GM21723 (cell line): ENCODE measurements around the gene PAXIP1.
A peak's percentile ranks its signal among the peaks of the same experiment; 100 is the strongest.
"Not testable (repeated sequence)": the region's sequence is repeated elsewhere in the genome, so short reads cannot be mapped to it uniquely, and the experiment has no call there.

Source experiments
- ATAC-seq: cut with Tn5 transposase; IDR thresholded peaks from one replicate; pipeline ENCODE4 v1.9.1; 2021; ENCODE audit warnings: mild to moderate bottlenecking, moderate library complexity; ENCODE audit not compliant: unreplicated experiment

Gene PAXIP1, protein sequence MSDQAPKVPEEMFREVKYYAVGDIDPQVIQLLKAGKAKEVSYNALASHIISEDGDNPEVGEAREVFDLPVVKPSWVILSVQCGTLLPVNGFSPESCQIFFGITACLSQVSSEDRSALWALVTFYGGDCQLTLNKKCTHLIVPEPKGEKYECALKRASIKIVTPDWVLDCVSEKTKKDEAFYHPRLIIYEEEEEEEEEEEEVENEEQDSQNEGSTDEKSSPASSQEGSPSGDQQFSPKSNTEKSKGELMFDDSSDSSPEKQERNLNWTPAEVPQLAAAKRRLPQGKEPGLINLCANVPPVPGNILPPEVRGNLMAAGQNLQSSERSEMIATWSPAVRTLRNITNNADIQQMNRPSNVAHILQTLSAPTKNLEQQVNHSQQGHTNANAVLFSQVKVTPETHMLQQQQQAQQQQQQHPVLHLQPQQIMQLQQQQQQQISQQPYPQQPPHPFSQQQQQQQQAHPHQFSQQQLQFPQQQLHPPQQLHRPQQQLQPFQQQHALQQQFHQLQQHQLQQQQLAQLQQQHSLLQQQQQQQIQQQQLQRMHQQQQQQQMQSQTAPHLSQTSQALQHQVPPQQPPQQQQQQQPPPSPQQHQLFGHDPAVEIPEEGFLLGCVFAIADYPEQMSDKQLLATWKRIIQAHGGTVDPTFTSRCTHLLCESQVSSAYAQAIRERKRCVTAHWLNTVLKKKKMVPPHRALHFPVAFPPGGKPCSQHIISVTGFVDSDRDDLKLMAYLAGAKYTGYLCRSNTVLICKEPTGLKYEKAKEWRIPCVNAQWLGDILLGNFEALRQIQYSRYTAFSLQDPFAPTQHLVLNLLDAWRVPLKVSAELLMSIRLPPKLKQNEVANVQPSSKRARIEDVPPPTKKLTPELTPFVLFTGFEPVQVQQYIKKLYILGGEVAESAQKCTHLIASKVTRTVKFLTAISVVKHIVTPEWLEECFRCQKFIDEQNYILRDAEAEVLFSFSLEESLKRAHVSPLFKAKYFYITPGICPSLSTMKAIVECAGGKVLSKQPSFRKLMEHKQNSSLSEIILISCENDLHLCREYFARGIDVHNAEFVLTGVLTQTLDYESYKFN

GRCh38 chr7:155003092-155003375 lies at the start of gene PAXIP1:
TSS of gene PAXIP1 (minus strand) at chr7:155003124. CDS start at chr7:155002929, 195 bp downstream.
- ATAC-seq: peak; percentile 57

DNA sequence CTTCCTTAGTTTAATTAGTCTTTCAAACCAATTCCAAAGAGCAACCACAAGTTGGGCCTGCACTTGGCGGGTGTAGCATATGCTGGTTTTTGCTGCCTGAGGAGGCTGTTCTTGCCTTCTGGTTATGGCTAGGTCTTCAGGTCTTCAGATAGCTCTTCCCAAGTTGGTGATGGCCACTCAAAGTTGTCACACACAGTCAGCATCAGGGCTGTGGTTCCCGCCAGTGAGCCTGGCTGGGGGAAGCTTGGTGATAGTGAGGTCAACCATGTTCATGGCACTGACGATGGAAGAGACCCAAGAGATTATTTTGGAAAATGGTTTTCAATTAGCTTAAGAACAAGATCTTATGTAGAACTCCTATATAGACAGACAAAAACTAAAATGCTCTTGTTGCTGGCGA lies 48.4 kb upstream of the PAXIP1 start:
- ATAC-seq: no peak

- ATAC-seq: no peak
Measured at GRCh38 chr7:155048006-155048405, 45.1 kb upstream of the PAXIP1 start.

DNA sequence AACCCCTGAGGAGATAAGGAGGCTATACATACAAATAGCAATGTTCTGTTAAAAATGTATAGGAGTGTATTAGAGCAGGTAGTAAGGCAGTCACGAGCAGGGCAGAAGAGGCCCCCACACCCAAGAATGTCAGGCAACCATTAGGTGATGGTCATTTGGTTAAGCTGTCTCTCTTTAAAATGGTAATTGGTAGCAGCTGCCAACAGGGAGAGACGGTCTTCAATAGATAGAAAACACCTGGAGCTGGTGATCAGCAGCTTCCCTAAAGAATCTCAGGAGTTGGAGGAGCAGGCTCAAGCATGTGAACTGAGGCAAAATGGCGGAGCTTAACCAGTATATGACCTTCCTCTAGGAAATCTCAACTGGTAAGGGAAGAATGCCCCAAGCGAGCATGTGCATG lies 40.8 kb upstream of the PAXIP1 start:
- no peak for ATAC-seq

GRCh38 chr7:155038335-155038734 lies 35.4 kb upstream of the PAXIP1 start:
- ATAC-seq: no peak

DNA sequence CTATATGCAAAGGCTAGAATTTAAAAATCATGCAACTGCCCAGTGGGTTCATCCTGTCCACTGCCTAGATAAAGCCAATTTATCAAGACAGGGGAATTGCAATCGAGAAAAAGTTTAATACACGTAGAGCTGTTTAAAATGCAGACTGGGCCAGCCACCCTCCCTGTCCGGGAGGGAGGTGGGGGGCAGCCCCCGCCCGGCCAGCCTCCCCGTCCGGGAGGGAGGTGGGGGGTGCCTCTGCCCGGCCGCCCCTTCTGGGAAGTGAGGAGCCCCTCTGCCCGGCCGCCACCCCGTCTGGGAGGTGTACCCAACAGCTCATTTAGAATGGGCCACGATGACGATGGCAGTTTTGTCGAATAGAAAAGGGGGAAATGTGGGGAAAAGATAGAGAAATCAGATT lies 31.6 kb upstream of the PAXIP1 start:
- not testable (repeated sequence) for ATAC-seq

DNA sequence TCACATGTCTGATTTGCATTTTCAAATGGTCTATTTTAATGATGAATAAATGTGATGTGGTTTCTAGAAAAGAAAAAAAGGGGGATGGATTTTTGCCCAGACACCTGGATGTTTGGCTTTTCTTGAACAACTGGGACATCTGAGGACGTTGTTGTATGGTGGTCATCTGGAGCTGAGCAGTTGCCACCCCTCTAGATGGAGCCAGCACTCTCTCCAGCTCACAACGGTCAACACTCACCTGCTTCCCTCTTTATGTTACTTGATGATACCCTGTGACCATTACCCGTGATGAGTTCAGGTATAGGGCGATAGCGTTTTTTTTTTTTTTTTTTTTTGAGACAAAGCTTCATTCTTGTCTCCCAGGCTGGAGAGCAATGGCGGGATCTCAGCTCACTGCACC lies 30.1 kb upstream of the PAXIP1 start:
- ATAC-seq: no peak

- ATAC-seq: no peak
Measured at GRCh38 chr7:155027879-155028278, 25.0 kb upstream of the PAXIP1 start.

DNA sequence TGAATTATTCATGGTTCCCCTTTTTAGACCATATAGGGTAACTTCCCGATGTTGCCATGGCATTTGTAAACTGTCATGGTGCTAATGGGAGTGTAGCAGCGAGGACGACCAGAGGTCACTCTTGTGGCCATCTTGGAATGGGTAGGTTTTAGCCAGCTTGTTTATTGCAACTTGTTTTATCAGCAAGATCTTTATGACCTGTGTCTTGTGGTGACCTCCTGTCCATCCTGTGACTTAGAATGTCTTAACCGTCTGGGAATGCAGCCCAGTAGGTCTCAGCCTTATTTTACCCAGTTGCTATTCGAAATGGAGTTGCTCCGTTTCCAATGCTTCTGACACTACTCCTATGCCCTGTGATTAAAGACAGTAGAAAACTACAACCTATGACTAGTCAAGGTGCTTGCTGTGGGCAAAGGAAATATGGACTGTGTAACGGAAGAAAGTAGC lies 18.8 kb upstream of the PAXIP1 start:
- no peak for ATAC-seq

- ATAC-seq: no peak
Measured at GRCh38 chr7:155020996-155021395, 18.1 kb upstream of the PAXIP1 start.

- ATAC-seq: no peak
Measured at GRCh38 chr7:155017834-155018233, 14.9 kb upstream of the PAXIP1 start.

DNA sequence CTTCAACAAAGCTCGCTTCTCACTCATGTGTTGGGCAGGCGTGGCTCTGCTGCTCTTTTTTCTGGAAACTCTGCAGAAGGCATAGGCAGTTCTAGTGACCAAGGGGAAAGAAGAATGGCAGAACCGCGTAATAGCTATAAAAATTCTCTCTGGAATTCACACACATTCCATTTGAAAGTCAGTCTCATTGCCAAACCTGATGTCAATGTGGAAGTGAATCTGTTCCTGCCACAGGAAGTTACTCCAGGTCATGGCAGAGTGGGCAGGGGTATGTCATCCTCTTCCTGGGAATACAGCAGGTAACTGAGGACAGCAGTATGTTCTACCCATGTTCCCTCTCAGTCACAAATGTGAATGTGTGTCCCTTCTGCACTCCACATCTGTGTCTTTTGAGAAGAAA lies 8.2 kb upstream of the PAXIP1 start:
- no peak for ATAC-seq

DNA sequence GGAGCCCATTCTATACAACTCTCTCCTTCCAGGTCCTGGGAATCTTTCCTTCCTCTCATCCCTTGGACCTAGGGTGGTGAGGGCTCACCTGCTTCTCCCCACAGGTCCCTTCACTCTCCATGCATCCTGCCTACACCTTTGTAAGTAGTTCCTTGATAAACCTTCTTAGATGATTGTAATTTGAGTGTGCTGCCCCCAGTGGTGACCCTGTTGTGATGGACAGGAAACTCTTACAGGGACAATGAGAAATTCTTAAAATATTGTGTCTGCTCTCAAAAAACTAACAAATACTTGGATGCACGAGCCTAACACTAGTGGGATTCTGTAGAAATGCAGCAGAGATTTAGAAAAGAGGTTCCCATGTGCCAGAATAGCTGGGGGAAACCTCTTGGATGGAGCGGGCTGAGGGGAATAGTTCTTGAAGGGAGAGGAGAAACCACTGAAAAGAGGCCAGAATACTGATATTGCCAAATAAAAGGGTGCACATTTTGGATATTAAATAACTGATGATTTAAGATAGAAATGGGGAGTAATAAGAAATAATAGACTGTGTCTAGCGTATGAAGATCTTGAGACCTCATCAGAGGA lies 6.7 kb upstream of the PAXIP1 start:
- ATAC-seq: no peak

- ATAC-seq: no peak
Measured at GRCh38 chr7:155007947-155008346, 5.0 kb upstream of the PAXIP1 start.

- ATAC-seq: peak; percentile 68
Measured at GRCh38 chr7:155003376-155004214, 671 bp upstream of the PAXIP1 start.

GRCh38 chr7:155002411-155003091 lies 373 bp downstream of the PAXIP1 start:
- peak; percentile 39 for ATAC-seq

DNA sequence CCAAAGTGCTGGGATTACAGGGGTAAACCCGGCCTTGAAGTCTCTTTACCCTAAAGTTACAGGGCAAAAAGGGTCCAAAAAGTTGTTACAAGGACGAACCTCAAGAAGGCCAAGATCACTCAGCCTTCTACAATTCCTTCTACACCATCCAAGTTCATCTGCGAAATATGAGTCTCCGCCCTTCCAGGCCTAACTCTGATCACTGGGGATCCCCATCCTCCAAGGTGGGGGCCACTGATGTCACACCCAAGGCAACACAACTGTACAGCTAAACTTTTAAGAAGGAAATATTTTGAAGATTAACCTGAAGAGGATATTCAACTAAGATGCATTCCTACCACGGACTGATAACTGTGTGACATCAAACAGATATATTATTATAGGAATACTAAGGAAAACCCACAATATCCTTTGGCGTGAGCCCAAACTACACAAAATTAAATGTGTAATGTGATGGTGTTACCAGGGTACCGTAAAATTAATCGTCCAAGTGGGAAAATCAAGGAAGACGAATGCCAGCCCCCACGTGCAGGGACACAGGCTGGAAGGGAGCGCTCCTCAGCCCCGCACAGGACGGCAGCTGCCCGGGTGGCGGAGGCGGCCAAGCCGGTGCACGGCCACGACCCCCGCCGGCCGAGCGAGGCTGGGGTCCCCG lies 1.0 kb downstream of the PAXIP1 start:
- ATAC-seq: peak; percentile 17

GRCh38 chr7:155000795-155001194 lies 2.1 kb downstream of the PAXIP1 start:
- no peak for ATAC-seq

DNA sequence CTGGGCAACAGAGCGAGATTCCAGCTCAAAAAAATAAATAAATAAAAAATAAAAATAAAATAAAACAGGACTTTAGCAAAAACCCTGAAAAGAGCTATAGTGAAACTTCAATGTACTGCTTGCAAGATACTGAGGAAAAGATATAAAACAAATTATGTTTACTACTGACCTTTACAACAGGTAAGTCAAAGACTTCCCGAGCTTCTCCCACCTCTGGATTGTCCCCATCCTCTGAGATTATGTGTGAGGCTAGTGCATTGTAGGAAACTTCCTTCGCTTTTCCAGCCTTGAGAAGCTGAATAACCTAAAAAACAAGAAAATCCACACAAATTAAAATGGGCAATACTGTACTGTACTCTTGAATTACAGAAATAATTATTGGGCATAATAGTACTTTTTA lies 4.4 kb downstream of the PAXIP1 start:
- ATAC-seq: no peak
